HAP-1 (cell line): Measurements from ENCODE around the gene SNRNP35.
"Not testable (repeated sequence)": the region's sequence is repeated elsewhere in the genome, so short reads cannot be mapped to it uniquely, and the experiment has no call there.

Experiments used
- DNase-seq, 2 experiments: peaks; one replicate each; pipeline ENCODE4 v3.0.0-alpha.2; 2016 to 2020; ENCODE audit warnings: low spot score in 2 of 2
- H3K27me3 ChIP-seq: fragments of 250-450 bp; sonication (Bioruptor Pico); 2 replicates; pipeline ENCODE4 v1.5.1; 2020; ENCODE audit warnings: low read depth, mild to moderate bottlenecking, moderate library complexity
- H3K36me3 ChIP-seq: fragments of 250-450 bp; sonication (Bioruptor Pico); replicated peaks from 2 replicates; pipeline ENCODE4 v1.5.1; 2020; ENCODE audit warnings: mild to moderate bottlenecking
- H3K4me1 ChIP-seq: fragments of 250-450 bp; sonication (Bioruptor Pico); 2 replicates; pipeline ENCODE4 v1.5.1; 2020; ENCODE audit warnings: mild to moderate bottlenecking
- H3K4me3 ChIP-seq: fragments of 250-450 bp; sonication (Bioruptor Pico); 2 replicates; pipeline ENCODE4 v1.5.1; 2020; ENCODE audit warnings: mild to moderate bottlenecking, moderate library complexity
- H3K9me3 ChIP-seq: fragments of 250-450 bp; sonication (Bioruptor Pico); 2 replicates; pipeline ENCODE4 v1.5.1; 2020; ENCODE audit warnings: mild to moderate bottlenecking, moderate library complexity
- in situ Hi-C: fragments of 300-500 bp; cut with MboI; formaldehyde crosslinking; loops from 3 replicates; pipeline ENCODE4 v1.14.3; 2020; ENCODE audit warnings: low sequenced_read_pairs, inconsistent platforms, mixed read lengths

The SNRNP35 gene

DNA sequence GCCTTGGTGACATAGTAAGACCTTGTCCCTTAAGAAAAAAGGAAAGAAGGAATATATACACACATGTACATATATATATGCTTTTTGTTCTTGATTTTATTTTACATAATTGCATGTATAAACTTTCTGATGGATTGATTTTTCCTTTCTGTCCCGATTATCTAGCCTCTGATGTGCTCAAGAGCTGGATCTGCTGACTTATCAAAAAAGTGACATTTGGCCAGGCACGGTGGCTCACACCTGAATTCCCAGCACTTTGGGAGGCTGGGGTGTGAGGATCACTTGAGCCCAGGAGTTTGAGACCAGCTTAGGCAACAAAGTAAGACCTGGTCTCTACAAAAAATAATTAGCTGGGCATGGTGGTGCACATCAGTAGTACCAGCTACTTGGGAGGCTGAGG lies 12.0 kb downstream of the SNRNP35 start:
- Histone ChIP-seq H3K27me3 (no peaks in the 10 kb centered on the region), H3K36me3 (peaks cover 32% of the 10 kb centered on the region), H3K4me3 (no peak overlapping the region), H3K4me1 (no peaks in the 10 kb centered on the region), H3K9me3 (no peaks in the 10 kb centered on the region)
- in situ Hi-C loops = no loop called here
- DNase-seq = no peak

DNA sequence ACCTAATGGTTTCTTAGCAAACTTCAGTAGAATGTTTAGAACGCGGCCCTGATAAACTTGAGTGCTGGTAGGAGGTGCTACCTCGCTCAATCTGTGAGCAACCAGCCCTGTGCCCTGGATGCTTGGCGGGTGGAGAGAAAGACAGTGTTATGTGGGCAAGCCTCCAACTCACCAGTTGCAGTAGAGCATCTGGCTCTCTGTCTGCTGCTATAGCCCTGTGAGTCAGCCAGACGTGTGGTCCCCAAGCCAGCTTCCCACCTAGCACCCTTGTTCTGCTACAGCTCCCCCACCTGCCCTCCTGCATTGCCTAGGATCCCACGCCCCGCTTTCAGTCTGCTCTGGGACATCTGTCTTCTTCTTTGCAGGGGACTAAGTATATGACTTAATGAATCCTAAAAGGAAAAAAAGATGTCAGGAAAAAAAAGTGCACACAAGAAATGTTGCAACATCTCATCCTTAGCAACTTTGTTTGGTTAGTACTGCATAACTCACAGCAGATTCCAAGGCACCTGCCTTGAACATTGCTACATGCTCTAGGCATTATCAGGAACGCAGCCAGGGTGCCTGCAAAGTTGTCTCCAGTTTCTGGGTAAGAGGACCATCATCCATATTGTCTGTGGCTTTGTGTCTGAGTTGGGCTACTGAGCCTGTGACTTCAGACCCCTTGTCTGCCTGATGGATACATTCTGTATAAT lies 13.6 kb downstream of the SNRNP35 start:
- Histone ChIP-seq H3K27me3 (no peaks in the 10 kb centered on the region), H3K36me3 (peaks cover 21% of the 10 kb centered on the region), H3K9me3 (no peaks in the 10 kb centered on the region), H3K4me1 (no peaks in the 10 kb centered on the region), H3K4me3 (no peak overlapping the region)
- no peak for DNase-seq
- in situ Hi-C loops = no loop called here

DNA sequence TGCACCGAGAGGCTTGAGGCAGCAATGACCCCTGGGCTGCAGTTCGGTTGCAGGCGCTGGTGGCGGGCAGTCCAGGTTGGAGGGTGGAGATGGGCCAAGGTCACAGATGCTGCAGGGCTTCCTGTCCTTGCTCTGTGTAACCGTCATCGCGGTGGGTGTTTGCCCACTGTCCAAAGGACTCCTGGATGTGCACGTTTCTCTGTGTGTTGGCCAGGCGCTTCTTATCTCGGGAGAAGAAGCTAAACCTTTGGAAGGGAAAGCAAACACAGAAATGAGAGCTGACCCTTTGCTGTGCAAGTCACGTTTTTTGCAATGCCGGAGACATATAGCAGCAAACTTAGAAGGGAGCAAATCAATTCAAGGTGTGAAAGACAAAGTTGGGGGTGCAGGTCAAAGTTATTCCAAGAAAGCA lies 14.5 kb downstream of the SNRNP35 start:
- no peaks in the 10 kb centered on the region for H3K4me1 ChIP-seq
- no peaks in the 10 kb centered on the region for H3K9me3 ChIP-seq
- in situ Hi-C loops = no loop called here
- peaks cover 22% of the 10 kb centered on the region for H3K36me3 ChIP-seq
- no peak for DNase-seq
- H3K4me3 ChIP-seq = no peak overlapping the region
- H3K27me3 ChIP-seq = no peaks in the 10 kb centered on the region

DNA sequence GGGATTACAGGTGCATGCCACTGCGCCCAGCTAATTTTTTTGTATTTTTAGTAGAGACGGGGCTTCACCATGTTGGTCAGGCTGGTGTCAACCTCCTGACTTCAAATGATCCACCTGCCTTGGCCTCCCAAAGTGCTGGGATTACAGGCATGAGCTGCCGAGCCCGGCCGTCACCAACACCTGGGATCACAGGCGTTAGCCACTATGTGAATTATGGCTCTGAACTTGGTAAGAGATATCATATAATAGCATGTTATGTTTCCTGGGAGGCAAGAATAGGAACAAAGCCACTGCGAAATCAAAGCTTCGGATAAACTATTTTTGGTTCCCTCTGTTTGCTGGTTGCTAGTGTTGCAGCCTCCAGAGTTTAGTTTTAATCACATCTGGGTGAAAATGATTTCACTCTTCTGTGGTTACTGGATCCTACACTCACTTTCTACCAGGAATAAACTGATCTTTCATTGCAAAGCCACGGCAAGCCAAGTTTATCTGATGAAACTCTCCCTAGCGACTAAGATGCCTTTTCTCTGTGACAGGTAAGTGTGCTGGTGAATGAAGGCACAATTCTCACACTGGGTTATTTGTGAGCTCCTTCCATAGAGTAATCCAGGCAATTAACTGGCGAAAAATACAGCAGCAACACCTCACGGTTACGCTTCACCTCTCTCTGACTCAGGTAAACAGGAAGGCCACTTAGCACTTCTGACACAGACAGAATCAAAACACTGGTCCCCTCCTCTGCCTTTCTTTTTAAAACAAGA lies 16.7 kb downstream of the SNRNP35 start:
- DNase-seq = no peak
- H3K36me3 ChIP-seq = peaks cover 26% of the 10 kb centered on the region
- in situ Hi-C loops = no loop called here

DNA sequence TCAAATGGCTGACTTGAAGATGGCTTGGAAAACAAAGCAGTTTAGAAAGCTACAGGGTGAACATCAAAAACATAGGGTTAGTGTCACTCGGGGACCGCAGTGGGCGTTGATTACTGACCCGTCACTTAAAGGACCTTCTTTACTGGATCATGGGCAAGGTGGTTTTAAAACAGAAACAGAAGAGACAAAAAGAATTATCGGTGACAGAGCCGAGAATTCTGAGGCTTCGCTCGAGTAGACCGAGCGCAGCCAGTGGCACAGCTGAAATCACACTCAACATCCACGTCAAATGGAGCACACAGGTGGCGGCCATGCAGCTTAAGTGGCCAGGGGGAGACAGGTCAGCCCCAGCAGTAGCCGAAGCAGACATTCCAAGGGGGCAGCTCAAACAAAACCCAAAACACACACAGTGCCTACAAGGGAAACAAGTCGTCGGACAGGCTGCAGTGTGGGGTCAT lies 17.3 kb downstream of the SNRNP35 start:
- in situ Hi-C loops = no loop called here
- H3K9me3 ChIP-seq = no peaks in the 10 kb centered on the region
- no peaks in the 10 kb centered on the region for H3K4me1 ChIP-seq
- no peaks in the 10 kb centered on the region for H3K27me3 ChIP-seq
- H3K4me3 ChIP-seq = no peak overlapping the region
- H3K36me3 ChIP-seq = peaks cover 23% of the 10 kb centered on the region
- DNase-seq = no peak

More for the DNA sequence above, 16.7 kb downstream of the SNRNP35 start:
- Histone ChIP-seq H3K9me3 (no peaks in the 10 kb centered on the region), H3K4me3 (no peak overlapping the region), H3K27me3 (no peaks in the 10 kb centered on the region), H3K4me1 (no peaks in the 10 kb centered on the region)

DNA sequence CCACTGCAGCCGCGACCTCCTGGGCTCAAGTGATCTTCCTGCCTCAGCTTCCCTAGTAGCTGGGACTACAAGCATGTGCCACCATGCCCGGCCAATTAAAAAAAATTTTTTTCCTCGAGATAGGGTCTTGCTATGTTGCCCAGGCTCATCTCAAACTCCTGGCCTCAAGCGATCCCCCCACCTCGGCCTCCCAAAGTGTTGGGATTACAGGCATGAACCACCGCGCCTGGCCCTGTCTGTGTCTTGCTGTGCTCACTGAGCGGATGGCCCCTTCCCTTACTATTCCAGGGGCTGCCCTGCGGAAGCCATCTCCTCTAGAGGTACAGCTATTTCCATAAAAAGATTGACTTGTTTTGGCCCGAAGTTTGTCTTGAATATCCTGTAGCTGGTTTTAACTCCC lies 20.1 kb downstream of the SNRNP35 start:
- H3K4me3 ChIP-seq = no peak overlapping the region
- peaks cover 6% of the 10 kb centered on the region for H3K36me3 ChIP-seq
- H3K9me3 ChIP-seq = no peaks in the 10 kb centered on the region
- no peaks in the 10 kb centered on the region for H3K4me1 ChIP-seq
- H3K27me3 ChIP-seq = no peaks in the 10 kb centered on the region
- in situ Hi-C loops = no loop called here
- DNase-seq = no peak

DNA sequence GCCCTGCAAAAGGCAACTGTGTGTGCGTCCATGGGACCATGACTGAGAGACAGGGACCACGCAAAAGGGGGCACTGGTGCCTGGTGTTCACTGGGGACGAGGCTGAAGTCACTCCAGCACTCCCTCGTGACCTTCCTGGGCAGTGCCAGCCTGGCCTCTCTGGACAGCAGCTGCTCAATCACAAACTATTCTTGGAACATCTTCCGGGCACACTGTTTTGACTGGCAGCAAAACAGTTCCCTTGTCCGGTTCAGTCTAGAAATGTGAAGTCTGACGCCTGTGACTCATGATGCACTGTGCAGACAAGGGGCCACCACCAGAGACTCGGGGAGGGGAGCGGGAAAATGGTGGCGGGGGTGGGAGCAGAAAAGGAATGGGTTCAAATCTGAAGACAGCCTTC lies 20.8 kb downstream of the SNRNP35 start:
- in situ Hi-C loops = no loop called here

DNA sequence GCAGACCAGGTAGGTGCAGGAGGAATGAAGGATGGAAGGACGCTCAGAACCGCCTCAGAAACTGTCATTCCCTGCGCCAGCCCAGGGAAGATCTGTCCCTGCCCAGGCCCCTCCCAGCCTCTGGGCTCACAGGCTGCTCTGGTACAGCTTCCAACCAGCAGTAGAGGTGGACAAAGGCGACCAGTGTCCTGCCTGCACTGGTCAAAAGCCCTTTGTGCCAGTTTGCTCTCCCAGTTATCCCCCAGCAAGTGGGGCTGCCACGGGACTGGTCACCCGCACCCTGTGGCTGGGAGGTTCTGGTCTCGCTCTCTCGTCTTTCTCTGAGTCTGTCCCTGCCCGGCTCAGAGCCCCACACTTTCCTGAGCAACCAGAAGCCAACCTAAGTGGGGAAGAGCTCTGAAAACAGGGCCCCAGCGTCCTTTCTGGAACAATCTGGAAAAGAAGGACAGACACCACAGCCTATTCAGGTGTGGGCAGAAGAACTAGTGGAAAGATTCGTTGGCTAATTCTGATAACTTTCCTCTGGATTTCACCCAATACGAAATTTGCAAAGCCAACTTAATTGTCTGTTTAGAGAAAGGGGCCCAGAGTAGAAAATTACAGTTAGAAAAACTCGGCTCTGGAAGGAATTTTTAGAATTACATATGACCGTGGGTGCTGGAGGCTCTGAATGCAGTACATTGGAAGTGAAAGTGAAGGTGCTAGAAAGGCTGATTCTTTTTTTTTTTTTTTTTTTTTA lies 21.7 kb downstream of the SNRNP35 start:
- H3K36me3 ChIP-seq = peaks cover 11% of the 10 kb centered on the region
- DNase-seq = no peak
- no peak overlapping the region for H3K4me3 ChIP-seq
- H3K4me1 ChIP-seq = no peaks in the 10 kb centered on the region
- in situ Hi-C loops = no loop called here
- no peaks in the 10 kb centered on the region for H3K9me3 ChIP-seq
- no peaks in the 10 kb centered on the region for H3K27me3 ChIP-seq

More for the DNA sequence above, 20.8 kb downstream of the SNRNP35 start:
- H3K36me3 ChIP-seq = peaks cover 6% of the 10 kb centered on the region
- H3K27me3 ChIP-seq = no peaks in the 10 kb centered on the region
- no peak for DNase-seq
- H3K4me1 ChIP-seq = no peaks in the 10 kb centered on the region
- no peaks in the 10 kb centered on the region for H3K9me3 ChIP-seq
- no peak overlapping the region for H3K4me3 ChIP-seq

DNA sequence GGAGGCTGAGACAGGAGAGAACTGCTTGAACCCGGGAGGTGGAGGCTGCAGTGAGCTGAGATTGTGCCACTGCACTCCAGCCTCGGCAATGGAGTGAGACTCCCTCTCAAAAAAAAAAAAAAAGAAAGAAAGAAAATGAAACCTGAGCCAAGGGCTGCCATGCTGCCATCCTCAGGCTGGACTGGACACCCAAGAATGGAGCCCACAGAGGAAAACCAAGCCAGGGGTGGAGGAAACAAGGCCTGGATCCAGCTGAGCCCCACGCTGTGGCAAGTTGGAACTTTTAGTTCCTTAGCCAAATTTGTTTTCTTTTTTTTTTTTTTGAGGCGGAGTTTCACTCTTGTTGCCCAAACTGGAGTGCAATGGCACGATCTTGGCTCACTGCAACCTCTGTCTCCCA lies 23.3 kb downstream of the SNRNP35 start:
- DNase-seq, H3K9me3 ChIP-seq, H3K4me3 ChIP-seq, H3K27me3 ChIP-seq, H3K4me1 ChIP-seq, in situ Hi-C loops: not testable (repeated sequence)
- H3K36me3 ChIP-seq = peaks cover 15% of the 10 kb centered on the region

DNA sequence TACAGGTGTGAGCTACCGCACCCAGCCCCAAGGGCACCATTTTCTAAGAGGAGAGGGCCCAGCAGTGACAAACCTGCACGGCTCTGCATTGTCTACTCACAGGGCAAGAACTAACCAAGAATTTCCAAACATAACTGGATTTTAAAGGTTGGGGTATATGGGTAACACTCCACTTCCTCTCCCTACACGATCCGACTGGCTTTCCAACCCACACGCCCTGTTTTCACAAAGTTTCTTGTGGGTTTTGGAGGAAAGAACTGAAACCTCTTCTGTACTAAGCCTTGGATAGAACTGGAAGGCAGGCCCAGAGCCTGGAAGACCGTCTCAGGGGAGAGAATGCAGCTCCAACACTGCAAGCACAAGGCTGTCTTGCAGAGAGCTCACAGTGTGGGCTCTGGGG lies 24.9 kb downstream of the SNRNP35 start:
- Histone ChIP-seq H3K36me3 (peaks cover 11% of the 10 kb centered on the region), H3K4me1 (no peaks in the 10 kb centered on the region), H3K4me3 (no peak overlapping the region), H3K9me3 (no peaks in the 10 kb centered on the region), H3K27me3 (no peaks in the 10 kb centered on the region)
- in situ Hi-C loops = no loop called here
- no peak for DNase-seq

DNA sequence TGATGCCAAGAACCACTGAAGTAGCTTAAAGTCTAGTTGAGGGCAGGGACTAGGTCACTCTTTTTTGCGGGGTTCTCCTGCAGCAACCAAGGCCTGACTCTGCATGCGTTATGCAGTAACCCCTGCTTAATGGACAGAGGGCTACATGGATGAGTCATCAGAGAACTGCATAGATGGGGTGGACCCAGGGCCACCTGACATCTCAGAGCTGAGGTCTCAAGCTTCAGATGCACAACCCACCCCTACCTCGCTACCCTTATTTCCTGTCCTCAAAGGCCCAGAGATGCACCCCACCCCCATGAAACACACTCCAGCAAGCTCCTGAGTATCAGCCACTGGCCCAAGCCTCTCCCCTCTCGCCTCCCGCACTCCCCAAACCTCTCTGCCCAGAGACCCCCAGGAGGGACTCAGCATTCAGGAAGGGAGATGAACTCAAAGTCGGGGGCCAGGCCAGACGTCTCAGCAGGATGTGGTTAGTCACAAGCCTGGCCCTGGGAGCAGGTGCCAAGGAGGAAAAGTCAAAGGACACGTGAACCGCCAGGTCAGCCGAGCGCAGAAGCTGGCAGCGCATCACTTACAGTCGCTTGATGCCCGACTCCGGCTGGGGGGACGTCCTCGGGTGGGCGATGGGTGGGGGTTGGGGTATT lies 25.8 kb downstream of the SNRNP35 start:
- H3K36me3 ChIP-seq = peaks cover 10% of the 10 kb centered on the region
- DNase-seq = no peak
- no peaks in the 10 kb centered on the region for H3K27me3 ChIP-seq
- no peaks in the 10 kb centered on the region for H3K4me1 ChIP-seq
- no peaks in the 10 kb centered on the region for H3K9me3 ChIP-seq
- H3K4me3 ChIP-seq = no peak overlapping the region
- in situ Hi-C loops = no loop called here

DNA sequence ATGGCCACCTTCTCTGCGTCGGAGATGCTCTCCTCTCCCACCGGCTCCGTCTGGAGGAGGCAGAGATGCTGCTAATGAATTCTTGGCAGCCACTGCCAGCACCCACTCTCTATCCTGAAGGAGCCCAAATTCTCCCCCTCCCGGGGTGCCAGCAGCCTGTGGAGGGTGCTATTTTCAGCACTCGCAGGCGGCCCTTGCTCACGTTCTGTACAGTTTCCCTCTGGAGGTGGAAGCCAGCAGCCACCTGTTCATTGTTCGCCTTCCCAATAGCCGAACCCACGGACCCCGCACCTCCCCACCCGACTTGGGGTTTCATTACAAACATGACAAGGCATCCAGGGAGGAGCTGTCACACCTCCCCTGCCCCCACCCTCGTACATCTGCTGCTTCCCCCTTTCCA lies 27.8 kb downstream of the SNRNP35 start:
- DNase-seq = no peak
- in situ Hi-C loops = no loop called here
- H3K27me3 ChIP-seq = no peaks in the 10 kb centered on the region
- H3K4me1 ChIP-seq = no peaks in the 10 kb centered on the region
- H3K36me3 ChIP-seq = peaks cover 9% of the 10 kb centered on the region
- H3K9me3 ChIP-seq = no peaks in the 10 kb centered on the region
- no peak overlapping the region for H3K4me3 ChIP-seq

DNA sequence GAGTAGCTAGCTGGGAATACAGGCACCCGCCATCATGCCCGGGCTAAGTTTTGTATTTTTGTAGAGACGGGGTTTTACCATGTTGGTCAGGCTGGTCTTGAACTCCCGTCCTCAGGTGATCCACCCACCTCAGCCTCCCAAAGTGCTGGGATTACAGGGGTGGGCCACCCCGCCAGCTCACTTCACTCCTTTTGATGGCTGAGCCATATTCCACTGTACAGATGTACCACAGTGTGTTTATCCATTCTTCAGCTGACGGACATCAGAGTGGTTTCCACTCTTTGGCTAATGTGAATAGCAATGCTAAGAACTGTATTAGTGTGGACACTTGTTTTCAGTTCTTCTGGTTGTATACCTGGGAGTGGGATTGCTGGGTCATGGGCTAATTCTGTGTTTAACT lies 29.5 kb downstream of the SNRNP35 start:
- H3K27me3 ChIP-seq = no peaks in the 10 kb centered on the region
- H3K36me3 ChIP-seq = peaks cover 9% of the 10 kb centered on the region
- in situ Hi-C loops = no loop called here

More for the DNA sequence above, 29.5 kb downstream of the SNRNP35 start:
- Histone ChIP-seq H3K9me3 (no peaks in the 10 kb centered on the region), H3K4me3 (no peak overlapping the region), H3K4me1 (peaks cover 3% of the 10 kb centered on the region)
- DNase-seq = no peak
